ENCODE results near the gene TMEM63C.

DNA sequence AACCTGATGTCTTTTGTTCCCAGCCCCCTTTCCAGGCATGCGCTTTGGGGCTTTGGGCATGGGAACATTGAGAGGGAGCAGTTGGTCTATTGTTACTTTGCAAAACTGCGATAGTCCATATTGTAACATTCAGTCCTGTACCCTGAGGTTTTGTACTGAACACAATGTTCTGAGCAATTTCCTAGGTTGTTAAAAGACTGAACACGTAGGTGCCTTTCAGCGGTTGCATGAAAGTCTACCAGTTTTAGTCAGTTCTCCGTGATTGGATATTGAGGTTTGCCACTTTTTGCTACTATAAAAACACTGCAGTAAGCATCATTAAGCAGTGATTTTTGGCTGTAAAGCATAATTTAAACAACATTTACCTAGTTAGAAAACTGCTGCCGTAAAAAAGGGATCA is 69.3 kb downstream of the TMEM63C start:
- TF ChIP-seq, protein P1, sequence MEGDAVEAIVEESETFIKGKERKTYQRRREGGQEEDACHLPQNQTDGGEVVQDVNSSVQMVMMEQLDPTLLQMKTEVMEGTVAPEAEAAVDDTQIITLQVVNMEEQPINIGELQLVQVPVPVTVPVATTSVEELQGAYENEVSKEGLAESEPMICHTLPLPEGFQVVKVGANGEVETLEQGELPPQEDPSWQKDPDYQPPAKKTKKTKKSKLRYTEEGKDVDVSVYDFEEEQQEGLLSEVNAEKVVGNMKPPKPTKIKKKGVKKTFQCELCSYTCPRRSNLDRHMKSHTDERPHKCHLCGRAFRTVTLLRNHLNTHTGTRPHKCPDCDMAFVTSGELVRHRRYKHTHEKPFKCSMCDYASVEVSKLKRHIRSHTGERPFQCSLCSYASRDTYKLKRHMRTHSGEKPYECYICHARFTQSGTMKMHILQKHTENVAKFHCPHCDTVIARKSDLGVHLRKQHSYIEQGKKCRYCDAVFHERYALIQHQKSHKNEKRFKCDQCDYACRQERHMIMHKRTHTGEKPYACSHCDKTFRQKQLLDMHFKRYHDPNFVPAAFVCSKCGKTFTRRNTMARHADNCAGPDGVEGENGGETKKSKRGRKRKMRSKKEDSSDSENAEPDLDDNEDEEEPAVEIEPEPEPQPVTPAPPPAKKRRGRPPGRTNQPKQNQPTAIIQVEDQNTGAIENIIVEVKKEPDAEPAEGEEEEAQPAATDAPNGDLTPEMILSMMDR (IDR thresholded peaks at IDR 0.05 in 2 of 3, conservative IDR thresholded peaks at IDR 0.05 in 1 of 3; ENCODE audit: borderline replicate concordance in 1 of 3, insufficient read depth in 1 of 3, low read depth in 2 of 3, low read length in 2 of 3) = no peak
- TF ChIP-seq, protein P2, sequence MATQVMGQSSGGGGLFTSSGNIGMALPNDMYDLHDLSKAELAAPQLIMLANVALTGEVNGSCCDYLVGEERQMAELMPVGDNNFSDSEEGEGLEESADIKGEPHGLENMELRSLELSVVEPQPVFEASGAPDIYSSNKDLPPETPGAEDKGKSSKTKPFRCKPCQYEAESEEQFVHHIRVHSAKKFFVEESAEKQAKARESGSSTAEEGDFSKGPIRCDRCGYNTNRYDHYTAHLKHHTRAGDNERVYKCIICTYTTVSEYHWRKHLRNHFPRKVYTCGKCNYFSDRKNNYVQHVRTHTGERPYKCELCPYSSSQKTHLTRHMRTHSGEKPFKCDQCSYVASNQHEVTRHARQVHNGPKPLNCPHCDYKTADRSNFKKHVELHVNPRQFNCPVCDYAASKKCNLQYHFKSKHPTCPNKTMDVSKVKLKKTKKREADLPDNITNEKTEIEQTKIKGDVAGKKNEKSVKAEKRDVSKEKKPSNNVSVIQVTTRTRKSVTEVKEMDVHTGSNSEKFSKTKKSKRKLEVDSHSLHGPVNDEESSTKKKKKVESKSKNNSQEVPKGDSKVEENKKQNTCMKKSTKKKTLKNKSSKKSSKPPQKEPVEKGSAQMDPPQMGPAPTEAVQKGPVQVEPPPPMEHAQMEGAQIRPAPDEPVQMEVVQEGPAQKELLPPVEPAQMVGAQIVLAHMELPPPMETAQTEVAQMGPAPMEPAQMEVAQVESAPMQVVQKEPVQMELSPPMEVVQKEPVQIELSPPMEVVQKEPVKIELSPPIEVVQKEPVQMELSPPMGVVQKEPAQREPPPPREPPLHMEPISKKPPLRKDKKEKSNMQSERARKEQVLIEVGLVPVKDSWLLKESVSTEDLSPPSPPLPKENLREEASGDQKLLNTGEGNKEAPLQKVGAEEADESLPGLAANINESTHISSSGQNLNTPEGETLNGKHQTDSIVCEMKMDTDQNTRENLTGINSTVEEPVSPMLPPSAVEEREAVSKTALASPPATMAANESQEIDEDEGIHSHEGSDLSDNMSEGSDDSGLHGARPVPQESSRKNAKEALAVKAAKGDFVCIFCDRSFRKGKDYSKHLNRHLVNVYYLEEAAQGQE (IDR thresholded peaks at IDR 0.05; ENCODE audit: low read depth) = no peak
- TF ChIP-seq CEBPB (IDR thresholded peaks at IDR 0.05; ENCODE audit: low read depth) (no peak), POLR2A (IDR thresholded peaks at IDR 0.05; ENCODE audit: borderline replicate concordance, extremely low read depth, insufficient read depth, insufficient read length) (no peak), POLR2AphosphoS5 (IDR thresholded peaks at IDR 0.05; ENCODE audit: low read depth, low read length) (no peak), SRF (IDR thresholded peaks at IDR 0.05; ENCODE audit: low read depth) (no peak), YY1 (IDR thresholded peaks at IDR 0.05; ENCODE audit: extremely low read depth, insufficient replicate concordance, low read depth, low read length) (no peak), EZH2 (IDR thresholded peaks at IDR 0.05) (no peak), FOSL1 (IDR thresholded peaks at IDR 0.05; ENCODE audit: low read depth) (no peak)
- TF ChIP-seq, protein P3, sequence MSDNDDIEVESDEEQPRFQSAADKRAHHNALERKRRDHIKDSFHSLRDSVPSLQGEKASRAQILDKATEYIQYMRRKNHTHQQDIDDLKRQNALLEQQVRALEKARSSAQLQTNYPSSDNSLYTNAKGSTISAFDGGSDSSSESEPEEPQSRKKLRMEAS (IDR thresholded peaks at IDR 0.05) = no peak

All from HCT116 (cell line).